PC-9 (cell line): Measurements from ENCODE around the gene AMH. TPM values are rescaled to one million over a fixed set of nuclear protein-coding genes. Genes with fewer than 3 reads are reported as not detected.

Experiments used
- BruUV-seq: library from RNA; stranded (reverse); fragments of 400-500 nt; replicated peaks from 2 replicates; lab custom pipeline; 2021; lab: Mats Ljungman, UMichigan
- CTCF ChIA-PET: fragments of 300-600 bp; sonication (Branson Sonifier 250); formaldehyde crosslinking; loops from one replicate; lab custom pipeline; 2022; ENCODE audit warnings: antibody characterized with exemption; lab: Charles Lee
- POLR2A ChIA-PET: fragments of 300-600 bp; sonication (Branson Sonifier 250); formaldehyde crosslinking; loops from one replicate; lab custom pipeline; 2022; ENCODE audit warnings: antibody characterized with exemption; ENCODE audit not compliant: unreplicated experiment; lab: Charles Lee
- DNase-seq, 2 experiments: peaks; one replicate each; pipeline versions ENCODE4 v3.0.0 to v3.0.0-alpha.2; 2015 to 2022; ENCODE audit warnings: mixed read lengths in 1 of 2
- H2AFZ ChIP-seq: fragments of 200-600 bp; sonication (generic); 2 replicates; pipeline ENCODE4 v1.8.1; 2017; ENCODE audit warnings: antibody characterized with exemption
- H3F3A ChIP-seq: fragments of 200-600 bp; sonication (generic); 2 replicates; pipeline ENCODE4 v1.8.1; 2017; ENCODE audit warnings: antibody characterized with exemption, mild to moderate bottlenecking, low read depth; ENCODE audit not compliant: insufficient read depth
- H3K27ac ChIP-seq: fragments of 200-600 bp; sonication (generic); 2 replicates; pipeline ENCODE4 v1.6.1; 2016; ENCODE audit warnings: mixed run types
- H3K27me3 ChIP-seq: fragments of 200-600 bp; sonication (generic); 2 replicates; pipeline ENCODE4 v1.6.1; 2016; ENCODE audit warnings: low read depth, mixed run types; ENCODE audit not compliant: insufficient read depth
- H3K36me3 ChIP-seq: fragments of 200-600 bp; sonication (generic); 2 replicates; pipeline ENCODE4 v1.6.1; 2016; ENCODE audit warnings: low read depth, mixed run types
- H3K4me1 ChIP-seq: fragments of 200-600 bp; sonication (generic); replicated peaks from 2 replicates; pipeline ENCODE4 v1.6.1; 2016; ENCODE audit warnings: mixed run types; ENCODE audit not compliant: insufficient read depth
- H3K4me2 ChIP-seq: fragments of 200-600 bp; sonication (generic); 2 replicates; pipeline ENCODE4 v1.6.1; 2017; ENCODE audit warnings: mixed run types
- H3K4me3 ChIP-seq: fragments of 200-600 bp; sonication (generic); 2 replicates; pipeline ENCODE4 v1.6.1; 2016; ENCODE audit warnings: mixed run types
- H3K79me2 ChIP-seq: fragments of 200-600 bp; sonication (generic); 2 replicates; pipeline ENCODE4 v1.6.1; 2017; ENCODE audit warnings: low read depth, mixed run types
- H3K9me2 ChIP-seq: fragments of 200-600 bp; sonication (generic); 2 replicates; pipeline ENCODE4 v1.8.1; 2017; ENCODE audit warnings: mild to moderate bottlenecking; ENCODE audit not compliant: insufficient read depth
- H3K9me3 ChIP-seq: fragments of 200-600 bp; sonication (generic); 2 replicates; pipeline ENCODE4 v1.8.1; 2016; ENCODE audit warnings: low read depth; ENCODE audit not compliant: insufficient read depth
- H4K20me1 ChIP-seq: fragments of 200-600 bp; sonication (generic); 2 replicates; pipeline ENCODE4 v1.8.1; 2017; ENCODE audit not compliant: insufficient read depth
- CTCF ChIP-seq: fragments of 200-600 bp; sonication (generic); conservative IDR thresholded peaks from 2 replicates; pipeline ENCODE4 v1.6.1; 2017; ENCODE audit warnings: mixed run types, antibody characterized with exemption, mild to moderate bottlenecking, moderate library complexity
- EZH2 ChIP-seq: fragments of 200-600 bp; sonication (generic); IDR thresholded peaks from 2 replicates; pipeline ENCODE4 v1.8.0; 2017; ENCODE audit warnings: antibody characterized with exemption, low read depth
- intact Hi-C: fragments of 100-400 bp; cut with micrococcal nuclease; formaldehyde crosslinking; loops from one replicate; pipeline ENCODE4 v1.10.0; 2022; ENCODE audit not compliant: unreplicated experiment
- total RNA-seq: library from RNA; stranded (reverse); gene quantifications from 2 replicates; pipeline ENCODE4 v1.2.3, GENCODE V29; 2021

Gene AMH
- total RNA-seq, 1 experiment from 2014 or later = 8.1 TPM

GRCh38 chr19:2236064-2236313, 13.1 kb upstream of the AMH start:
- BruUV-seq = no TSS peak
- peaks cover 9% of the 10 kb centered on the region; the same call in 1 of the 2 replicates for H3F3A ChIP-seq
- H3K79me2 ChIP-seq = peaks cover 67% of the 10 kb centered on the region
- H3K4me1 ChIP-seq = peaks cover 15% of the 10 kb centered on the region
- peak overlapping the region; percentile 67; the same call in 1 of the 2 replicates for H2AFZ ChIP-seq
- intact Hi-C loops = loop anchor here (1.0 to 10.0 kb wide), 3 partner anchors 80 to 229 kb away; no protein-coding TSS in a partner anchor
- no peaks in the 10 kb centered on the region for H3K36me3 ChIP-seq
- no peaks in the 10 kb centered on the region for H3K9me2 ChIP-seq
- peak overlapping the region; percentile 82 for H3K4me3 ChIP-seq
- DNase-seq = no peak
- no peaks in the 10 kb centered on the region for H3K9me3 ChIP-seq
- peak overlapping the region; percentile 83; the same call in 1 of the 2 replicates for H3K27ac ChIP-seq
- peaks cover 38% of the 10 kb centered on the region for H4K20me1 ChIP-seq
- H3K27me3 ChIP-seq = no peaks in the 10 kb centered on the region
- H3K4me2 ChIP-seq = peak overlapping the region; percentile 93
- no peak for TF ChIP-seq CTCF
- TF ChIP-seq EZH2 = no peak
- ChIA-PET CTCF (no interaction called here), POLR2A (interaction anchor here (0.6 to 0.7 kb wide), 2 partner anchors 86 to 240 kb away, joined by 3 to 4 read pairs; partner anchors contain the start of gene GADD45B)

GRCh38 chr19:2236314-2237050, 12.6 kb upstream of the AMH start, which contains the start of the genes PLEKHJ1 and SF3A2:
TSS of gene PLEKHJ1 (minus strand) at chr19:2236329. CDS start at chr19:2236248, 81 bp downstream.
TSS of gene SF3A2 (plus strand) at chr19:2236824. CDS start at chr19:2243419, 6,595 bp downstream.
- Histone ChIP-seq H3F3A (peaks cover 9% of the 10 kb centered on the region; the same call in 1 of the 2 replicates), H3K4me3 (peak within 1 kb of the TSS; percentile 82), H3K9me3 (no peaks in the 10 kb centered on the region), H3K9me2 (no peaks in the 10 kb centered on the region), H3K79me2 (peaks cover 72% of the 10 kb centered on the region), H2AFZ (peak within 1 kb of the TSS; percentile 85), H3K27me3 (no peaks in the 10 kb centered on the region), H3K36me3 (no peaks in the 10 kb centered on the region), H3K4me1 (peaks cover 15% of the 10 kb centered on the region), H4K20me1 (peaks cover 42% of the 10 kb centered on the region), H3K27ac (peak within 1 kb of the TSS; percentile 83), H3K4me2 (peak within 1 kb of the TSS; percentile 93)
- no TSS peak for BruUV-seq
- CTCF ChIA-PET = no interaction called here
- peak; percentile 84 to 95 for DNase-seq
- no peak for TF ChIP-seq EZH2
- TF ChIP-seq CTCF = peak; percentile 90
- intact Hi-C loops = loop anchor here (1.0 to 10.0 kb wide), 3 partner anchors 80 to 228 kb away; no protein-coding TSS in a partner anchor
- POLR2A ChIA-PET = no interaction called here

GRCh38 chr19:2237051-2237868, 11.9 kb upstream of the AMH start:
- peaks cover 49% of the 10 kb centered on the region for H4K20me1 ChIP-seq
- POLR2A ChIA-PET = no interaction called here

More at GRCh38 chr19:2237051-2237868, 11.9 kb upstream of the AMH start:
- TF ChIP-seq EZH2 (no peak), CTCF (no peak)
- H3K4me1 ChIP-seq = peaks cover 15% of the 10 kb centered on the region
- no peak for DNase-seq
- intact Hi-C loops = loop anchor here (10.0 kb wide), 1 partner anchor 228 kb away; no protein-coding TSS in a partner anchor
- H3K9me2 ChIP-seq = no peaks in the 10 kb centered on the region
- no peaks in the 10 kb centered on the region for H3K27me3 ChIP-seq
- peaks cover 9% of the 10 kb centered on the region; the same call in 1 of the 2 replicates for H3F3A ChIP-seq
- BruUV-seq = no TSS peak
- peaks cover 80% of the 10 kb centered on the region for H3K79me2 ChIP-seq
- H3K36me3 ChIP-seq = no peaks in the 10 kb centered on the region
- CTCF ChIA-PET = no interaction called here
- H2AFZ ChIP-seq = peak overlapping the region; percentile 85
- peak overlapping the region; percentile 93 for H3K4me2 ChIP-seq
- peak overlapping the region; percentile 82 for H3K4me3 ChIP-seq
- peak overlapping the region; percentile 83 for H3K27ac ChIP-seq
- H3K9me3 ChIP-seq = no peaks in the 10 kb centered on the region
